NT2/D1 (cell line): ENCODE results near the gene PCSK1.

Source experiments
- SUZ12 ChIP-seq: IDR thresholded peaks from 2 replicates; pipeline ENCODE4 v1.6.1; 2011; ENCODE audit not compliant: insufficient read length, insufficient read depth; ENCODE audit errors: extremely low read depth
- YY1 ChIP-seq: IDR thresholded peaks from 2 replicates; pipeline ENCODE4 v1.6.1; 2011; ENCODE audit not compliant: insufficient read length, insufficient read depth
- ZNF274 ChIP-seq: IDR thresholded peaks from 2 replicates; pipeline ENCODE4 v1.6.1; 2011; ENCODE audit warnings: mild to moderate bottlenecking, low read depth, low read length

DNA sequence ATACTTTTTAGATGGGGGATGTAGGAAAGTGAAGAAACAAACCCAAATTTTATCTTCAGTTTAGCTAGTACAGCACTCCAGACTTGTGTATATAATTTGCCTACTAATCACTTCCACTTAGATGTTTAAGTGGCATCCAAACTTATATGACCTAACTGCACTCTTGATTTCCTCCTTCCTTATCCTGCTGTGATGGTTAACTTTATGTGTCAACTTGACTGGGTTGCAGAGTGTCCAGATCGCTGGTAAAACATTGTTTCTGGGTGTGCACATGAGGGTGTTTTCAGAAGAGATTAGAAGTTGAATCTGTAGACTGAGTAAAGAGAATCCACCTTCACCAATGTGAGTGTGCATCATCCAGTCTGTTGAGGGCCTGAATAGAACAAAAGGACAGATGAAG, 79.8 kb downstream of the PCSK1 start:
- TF ChIP-seq ZNF274, result no peak
- TF ChIP-seq SUZ12, result no peak
- no peak for TF ChIP-seq YY1
